ENCODE measurements around the gene TMEM129.
"Not testable (repeated sequence)": the region's sequence is repeated elsewhere in the genome, so short reads cannot be mapped to it uniquely, and the experiment has no call there.

TMEM129 gene

DNA sequence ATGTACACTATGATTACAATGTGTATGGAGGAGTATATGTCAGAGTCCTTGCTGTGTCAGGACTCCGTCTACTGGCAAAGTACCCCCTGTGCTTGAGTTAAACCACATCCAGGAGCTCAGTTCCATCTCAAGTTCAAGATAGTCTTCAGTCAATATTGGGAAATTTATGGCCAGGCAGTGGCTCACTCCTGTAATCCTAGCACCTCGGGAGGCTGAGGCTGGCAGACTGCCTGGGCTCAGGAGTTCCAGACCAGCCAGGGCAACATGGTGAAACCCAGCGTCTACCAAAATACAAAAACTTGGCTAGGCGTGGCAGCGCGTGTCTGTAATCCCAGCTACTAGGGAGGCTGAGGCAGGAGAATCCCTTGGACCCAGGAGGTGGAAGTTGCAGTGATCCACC lies 14.8 kb downstream of the TMEM129 start (continued):
- TF ChIP-seq, protein P1, sequence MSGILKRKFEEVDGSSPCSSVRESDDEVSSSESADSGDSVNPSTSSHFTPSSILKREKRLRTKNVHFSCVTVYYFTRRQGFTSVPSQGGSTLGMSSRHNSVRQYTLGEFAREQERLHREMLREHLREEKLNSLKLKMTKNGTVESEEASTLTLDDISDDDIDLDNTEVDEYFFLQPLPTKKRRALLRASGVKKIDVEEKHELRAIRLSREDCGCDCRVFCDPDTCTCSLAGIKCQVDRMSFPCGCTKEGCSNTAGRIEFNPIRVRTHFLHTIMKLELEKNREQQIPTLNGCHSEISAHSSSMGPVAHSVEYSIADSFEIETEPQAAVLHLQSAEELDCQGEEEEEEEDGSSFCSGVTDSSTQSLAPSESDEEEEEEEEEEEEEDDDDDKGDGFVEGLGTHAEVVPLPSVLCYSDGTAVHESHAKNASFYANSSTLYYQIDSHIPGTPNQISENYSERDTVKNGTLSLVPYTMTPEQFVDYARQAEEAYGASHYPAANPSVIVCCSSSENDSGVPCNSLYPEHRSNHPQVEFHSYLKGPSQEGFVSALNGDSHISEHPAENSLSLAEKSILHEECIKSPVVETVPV (CRISPR knock-in tag; IDR thresholded peaks at IDR 0.05) = no peak
- no peak for TF ChIP-seq ZC3H10 (CRISPR knock-in tag; IDR thresholded peaks at IDR 0.05)
- TF ChIP-seq, protein P2, sequence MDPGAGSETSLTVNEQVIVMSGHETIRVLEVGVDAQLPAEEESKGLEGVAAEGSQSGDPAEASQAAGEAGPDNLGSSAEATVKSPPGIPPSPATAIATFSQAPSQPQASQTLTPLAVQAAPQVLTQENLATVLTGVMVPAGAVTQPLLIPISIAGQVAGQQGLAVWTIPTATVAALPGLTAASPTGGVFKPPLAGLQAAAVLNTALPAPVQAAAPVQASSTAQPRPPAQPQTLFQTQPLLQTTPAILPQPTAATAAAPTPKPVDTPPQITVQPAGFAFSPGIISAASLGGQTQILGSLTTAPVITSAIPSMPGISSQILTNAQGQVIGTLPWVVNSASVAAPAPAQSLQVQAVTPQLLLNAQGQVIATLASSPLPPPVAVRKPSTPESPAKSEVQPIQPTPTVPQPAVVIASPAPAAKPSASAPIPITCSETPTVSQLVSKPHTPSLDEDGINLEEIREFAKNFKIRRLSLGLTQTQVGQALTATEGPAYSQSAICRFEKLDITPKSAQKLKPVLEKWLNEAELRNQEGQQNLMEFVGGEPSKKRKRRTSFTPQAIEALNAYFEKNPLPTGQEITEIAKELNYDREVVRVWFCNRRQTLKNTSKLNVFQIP (CRISPR knock-in tag; IDR thresholded peaks at IDR 0.05; ENCODE audit: borderline replicate concordance, low read depth) = no peak
- TF ChIP-seq PPARA (CRISPR knock-in tag; IDR thresholded peaks at IDR 0.05; ENCODE audit: borderline replicate concordance) = no peak

DNA sequence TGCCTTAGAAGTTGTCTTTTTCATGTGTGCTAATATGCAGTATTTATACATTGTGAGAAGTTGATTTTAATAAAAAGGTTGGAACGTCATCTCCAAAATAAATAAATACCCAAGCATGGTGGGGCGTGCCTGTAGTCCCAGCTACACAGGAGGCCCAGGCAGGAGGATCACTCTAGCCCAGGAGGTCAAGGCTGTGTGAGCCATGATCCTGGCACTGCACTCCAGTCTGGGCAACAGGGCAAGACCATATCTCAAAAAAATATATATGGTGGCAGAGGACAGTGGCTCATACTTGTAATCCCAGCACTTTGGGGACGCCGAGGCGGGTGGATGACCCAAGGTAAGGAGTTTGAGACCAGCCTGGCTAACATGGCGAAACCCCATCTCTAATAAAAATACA lies 15.4 kb downstream of the TMEM129 start:
- no peak for ATAC-seq
- no peak for TF ChIP-seq TOX (CRISPR knock-in tag; IDR thresholded peaks at IDR 0.05; ENCODE audit: borderline replicate concordance)
- no peak for TF ChIP-seq ZNF8 (CRISPR knock-in tag; IDR thresholded peaks at IDR 0.05)
- no peak for TF ChIP-seq SNAI2 (CRISPR knock-in tag; IDR thresholded peaks at IDR 0.05)
- TF ChIP-seq GLIS3 (CRISPR knock-in tag; IDR thresholded peaks at IDR 0.05) = no peak
- TF ChIP-seq ESRRG (CRISPR knock-in tag; IDR thresholded peaks at IDR 0.05) = no peak
- no peak for TF ChIP-seq CSDC2 (CRISPR knock-in tag; IDR thresholded peaks at IDR 0.05)
- TF ChIP-seq ARNTL (CRISPR knock-in tag; IDR thresholded peaks at IDR 0.05; ENCODE audit: borderline replicate concordance, low read depth) = no peak
- no peak for TF ChIP-seq BACH2 (CRISPR knock-in tag; IDR thresholded peaks at IDR 0.05; ENCODE audit: borderline replicate concordance)
- TF ChIP-seq TCF4 (CRISPR knock-in tag; IDR thresholded peaks at IDR 0.05; ENCODE audit: borderline replicate concordance) = no peak
- no peak for TF ChIP-seq ZFP3 (CRISPR knock-in tag; IDR thresholded peaks at IDR 0.05)
- TF ChIP-seq ZNF70 (CRISPR knock-in tag; IDR thresholded peaks at IDR 0.05) = no peak
- TF ChIP-seq, protein P2 (CRISPR knock-in tag; IDR thresholded peaks at IDR 0.05; ENCODE audit: borderline replicate concordance, low read depth) = no peak
- TF ChIP-seq, protein P3, sequence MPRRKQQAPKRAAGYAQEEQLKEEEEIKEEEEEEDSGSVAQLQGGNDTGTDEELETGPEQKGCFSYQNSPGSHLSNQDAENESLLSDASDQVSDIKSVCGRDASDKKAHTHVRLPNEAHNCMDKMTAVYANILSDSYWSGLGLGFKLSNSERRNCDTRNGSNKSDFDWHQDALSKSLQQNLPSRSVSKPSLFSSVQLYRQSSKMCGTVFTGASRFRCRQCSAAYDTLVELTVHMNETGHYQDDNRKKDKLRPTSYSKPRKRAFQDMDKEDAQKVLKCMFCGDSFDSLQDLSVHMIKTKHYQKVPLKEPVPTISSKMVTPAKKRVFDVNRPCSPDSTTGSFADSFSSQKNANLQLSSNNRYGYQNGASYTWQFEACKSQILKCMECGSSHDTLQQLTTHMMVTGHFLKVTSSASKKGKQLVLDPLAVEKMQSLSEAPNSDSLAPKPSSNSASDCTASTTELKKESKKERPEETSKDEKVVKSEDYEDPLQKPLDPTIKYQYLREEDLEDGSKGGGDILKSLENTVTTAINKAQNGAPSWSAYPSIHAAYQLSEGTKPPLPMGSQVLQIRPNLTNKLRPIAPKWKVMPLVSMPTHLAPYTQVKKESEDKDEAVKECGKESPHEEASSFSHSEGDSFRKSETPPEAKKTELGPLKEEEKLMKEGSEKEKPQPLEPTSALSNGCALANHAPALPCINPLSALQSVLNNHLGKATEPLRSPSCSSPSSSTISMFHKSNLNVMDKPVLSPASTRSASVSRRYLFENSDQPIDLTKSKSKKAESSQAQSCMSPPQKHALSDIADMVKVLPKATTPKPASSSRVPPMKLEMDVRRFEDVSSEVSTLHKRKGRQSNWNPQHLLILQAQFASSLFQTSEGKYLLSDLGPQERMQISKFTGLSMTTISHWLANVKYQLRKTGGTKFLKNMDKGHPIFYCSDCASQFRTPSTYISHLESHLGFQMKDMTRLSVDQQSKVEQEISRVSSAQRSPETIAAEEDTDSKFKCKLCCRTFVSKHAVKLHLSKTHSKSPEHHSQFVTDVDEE (CRISPR knock-in tag; IDR thresholded peaks at IDR 0.05) = no peak

DNA sequence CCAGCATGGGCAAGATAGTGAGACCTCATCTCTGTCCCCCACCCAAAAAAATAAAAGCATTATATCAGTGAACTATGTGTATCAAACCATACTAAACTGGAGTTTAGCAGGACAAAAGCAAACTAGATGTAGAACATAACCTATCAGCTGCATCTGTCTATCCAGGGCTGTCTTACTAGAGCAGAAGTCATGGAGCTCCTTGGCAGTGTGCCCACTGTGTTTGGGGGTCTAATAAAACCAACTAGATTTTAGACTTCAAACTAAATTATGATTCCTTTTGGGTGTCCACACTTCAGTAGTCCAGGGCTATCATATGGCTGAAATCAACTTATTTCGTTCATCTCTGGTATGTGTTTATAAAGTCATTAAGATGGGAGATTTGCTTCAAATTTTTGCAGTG lies 17.3 kb downstream of the TMEM129 start:
- TF ChIP-seq CSDC2 (CRISPR knock-in tag; IDR thresholded peaks at IDR 0.05) (no peak), ZNF8 (CRISPR knock-in tag; IDR thresholded peaks at IDR 0.05) (no peak), ZNF70 (CRISPR knock-in tag; IDR thresholded peaks at IDR 0.05) (no peak), ZFP3 (CRISPR knock-in tag; IDR thresholded peaks at IDR 0.05) (no peak), ARNTL (CRISPR knock-in tag; IDR thresholded peaks at IDR 0.05; ENCODE audit: borderline replicate concordance, low read depth) (no peak), ESRRG (CRISPR knock-in tag; IDR thresholded peaks at IDR 0.05) (no peak), OSR1 (CRISPR knock-in tag; IDR thresholded peaks at IDR 0.05) (no peak), SNAI2 (CRISPR knock-in tag; IDR thresholded peaks at IDR 0.05) (no peak), TOX (CRISPR knock-in tag; IDR thresholded peaks at IDR 0.05; ENCODE audit: borderline replicate concordance) (no peak), ZC3H10 (CRISPR knock-in tag; IDR thresholded peaks at IDR 0.05) (no peak), RARB (CRISPR knock-in tag; IDR thresholded peaks at IDR 0.05) (no peak), ZFP30 (CRISPR knock-in tag; IDR thresholded peaks at IDR 0.05) (no peak), BACH2 (CRISPR knock-in tag; IDR thresholded peaks at IDR 0.05; ENCODE audit: borderline replicate concordance) (no peak), TCF4 (CRISPR knock-in tag; IDR thresholded peaks at IDR 0.05; ENCODE audit: borderline replicate concordance) (no peak), ISL1 (CRISPR knock-in tag; IDR thresholded peaks at IDR 0.05) (no peak)
- TF ChIP-seq, protein P4, sequence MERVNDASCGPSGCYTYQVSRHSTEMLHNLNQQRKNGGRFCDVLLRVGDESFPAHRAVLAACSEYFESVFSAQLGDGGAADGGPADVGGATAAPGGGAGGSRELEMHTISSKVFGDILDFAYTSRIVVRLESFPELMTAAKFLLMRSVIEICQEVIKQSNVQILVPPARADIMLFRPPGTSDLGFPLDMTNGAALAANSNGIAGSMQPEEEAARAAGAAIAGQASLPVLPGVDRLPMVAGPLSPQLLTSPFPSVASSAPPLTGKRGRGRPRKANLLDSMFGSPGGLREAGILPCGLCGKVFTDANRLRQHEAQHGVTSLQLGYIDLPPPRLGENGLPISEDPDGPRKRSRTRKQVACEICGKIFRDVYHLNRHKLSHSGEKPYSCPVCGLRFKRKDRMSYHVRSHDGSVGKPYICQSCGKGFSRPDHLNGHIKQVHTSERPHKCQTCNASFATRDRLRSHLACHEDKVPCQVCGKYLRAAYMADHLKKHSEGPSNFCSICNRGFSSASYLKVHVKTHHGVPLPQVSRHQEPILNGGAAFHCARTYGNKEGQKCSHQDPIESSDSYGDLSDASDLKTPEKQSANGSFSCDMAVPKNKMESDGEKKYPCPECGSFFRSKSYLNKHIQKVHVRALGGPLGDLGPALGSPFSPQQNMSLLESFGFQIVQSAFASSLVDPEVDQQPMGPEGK (CRISPR knock-in tag; IDR thresholded peaks at IDR 0.05; ENCODE audit: borderline replicate concordance) = no peak
- TF ChIP-seq, protein P5, sequence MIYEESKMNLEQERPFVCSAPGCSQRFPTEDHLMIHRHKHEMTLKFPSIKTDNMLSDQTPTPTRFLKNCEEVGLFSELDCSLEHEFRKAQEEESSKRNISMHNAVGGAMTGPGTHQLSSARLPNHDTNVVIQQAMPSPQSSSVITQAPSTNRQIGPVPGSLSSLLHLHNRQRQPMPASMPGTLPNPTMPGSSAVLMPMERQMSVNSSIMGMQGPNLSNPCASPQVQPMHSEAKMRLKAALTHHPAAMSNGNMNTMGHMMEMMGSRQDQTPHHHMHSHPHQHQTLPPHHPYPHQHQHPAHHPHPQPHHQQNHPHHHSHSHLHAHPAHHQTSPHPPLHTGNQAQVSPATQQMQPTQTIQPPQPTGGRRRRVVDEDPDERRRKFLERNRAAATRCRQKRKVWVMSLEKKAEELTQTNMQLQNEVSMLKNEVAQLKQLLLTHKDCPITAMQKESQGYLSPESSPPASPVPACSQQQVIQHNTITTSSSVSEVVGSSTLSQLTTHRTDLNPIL (CRISPR knock-in tag; IDR thresholded peaks at IDR 0.05; ENCODE audit: low read depth) = no peak
- TF ChIP-seq, protein P1 (CRISPR knock-in tag; IDR thresholded peaks at IDR 0.05) = no peak
- TF ChIP-seq, protein P2 (CRISPR knock-in tag; IDR thresholded peaks at IDR 0.05; ENCODE audit: borderline replicate concordance, low read depth) = no peak
- ATAC-seq = no peak

DNA sequence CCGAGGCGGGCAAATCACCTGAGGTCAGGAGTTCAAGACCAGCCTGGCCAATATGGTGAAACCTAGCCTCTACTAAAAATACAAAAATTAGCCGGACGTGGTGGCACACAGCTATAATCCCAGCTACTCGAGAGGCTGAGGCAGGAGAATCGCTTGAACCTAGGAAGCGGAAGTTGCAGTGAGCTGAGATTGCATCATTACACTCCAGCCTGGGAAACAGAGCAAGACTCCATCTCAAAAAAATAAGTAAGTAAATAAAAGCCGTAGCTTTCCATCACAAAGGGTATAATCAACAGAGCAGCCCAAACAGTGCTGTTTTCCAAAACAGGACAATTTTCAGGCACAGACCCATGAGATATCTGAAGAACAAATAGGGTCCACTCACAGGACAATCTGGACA lies 19.5 kb downstream of the TMEM129 start:
- not testable (repeated sequence) for ATAC-seq

Data from SK-N-SH treated with all-trans-retinoic acid at 6 μM for 48 hours (cell line).